Spleen (tissue), 11 donors: ENCODE measurements around the gene DLG1. TPM values are rescaled to one million over a fixed set of nuclear protein-coding genes. Genes with fewer than 3 reads are reported as not detected.
A peak's percentile ranks its signal among the peaks of the same experiment; 100 is the strongest.

Source experiments
- DNase-seq: peaks from one replicate; pipeline ENCODE4 v3.0.0-alpha.2; 2020
- H3K27ac ChIP-seq, 8 donors: fragments of 200-600 bp; sonication (generic) in 7 of 8; 1 replicate in 4 of 8; 2 replicates in 4 of 8; pipeline versions ENCODE4 v1.5.0 to v1.8.0; 2016 to 2021; ENCODE audit warnings: inconsistent platforms in 4 of 8, mild to moderate bottlenecking in 4 of 8, moderate library complexity in 1 of 8
- H3K27me3 ChIP-seq, 7 donors: fragments of 200-600 bp; sonication (generic) in 6 of 7; replicated peaks in 1 of 7; 1 replicate in 4 of 7; 2 replicates in 3 of 7; pipeline versions ENCODE4 v1.5.0 to v1.8.0; 2016 to 2021; ENCODE audit warnings: inconsistent platforms in 3 of 7, mild to moderate bottlenecking in 1 of 7
- H3K36me3 ChIP-seq, 6 donors: fragments of 200-600 bp; sonication (generic) in 5 of 6; 1 replicate in 4 of 6; 2 replicates in 2 of 6; pipeline versions ENCODE4 v1.5.0 to v1.8.0; 2016 to 2021; ENCODE audit warnings: inconsistent platforms in 2 of 6
- H3K4me1 ChIP-seq, 6 donors: fragments of 200-600 bp; sonication (generic) in 5 of 6; 1 replicate in 3 of 6; 2 replicates in 3 of 6; pipeline versions ENCODE4 v1.5.0 to v1.8.0; 2016 to 2021; ENCODE audit warnings: inconsistent platforms in 3 of 6
- H3K4me3 ChIP-seq, 8 donors: fragments of 200-600 bp; sonication (generic) in 7 of 8; 1 replicate in 4 of 8; 2 replicates in 4 of 8; pipeline versions ENCODE4 v1.5.0 to v1.8.0; 2016 to 2021; ENCODE audit warnings: inconsistent platforms in 4 of 8, mild to moderate bottlenecking in 4 of 8, moderate library complexity in 2 of 8
- H3K9me3 ChIP-seq, 8 donors: fragments of 200-600 bp; sonication (generic) in 7 of 8; 1 replicate in 4 of 8; 2 replicates in 4 of 8; pipeline versions ENCODE4 v1.5.0 to v1.8.0; 2016 to 2021; ENCODE audit warnings: inconsistent platforms in 4 of 8
- CTCF ChIP-seq, 11 experiments: fragments of 200-600 bp in 7 of 11; fragments of 450-650 bp in 4 of 11; sonication (generic) in 4 of 11; IDR thresholded peaks in 8 of 11; conservative IDR thresholded peaks in 3 of 11; 1 replicate in 7 of 11; 2 replicates in 4 of 11; pipeline versions ENCODE4 v1.4.0 to v1.8.0; 2016 to 2021; ENCODE audit warnings: antibody characterized with exemption in 11 of 11, inconsistent platforms in 4 of 11, mild to moderate bottlenecking in 1 of 11
- POLR2A ChIP-seq, 3 donors: fragments of 450-650 bp; IDR thresholded peaks; one replicate each; pipeline ENCODE4 v1.5.1; 2017; ENCODE audit warnings: antibody characterized with exemption in 3 of 3, mild to moderate bottlenecking in 1 of 3
- POLR2AphosphoS5 ChIP-seq, 3 donors: sonication (generic); formaldehyde crosslinking; IDR thresholded peaks; one replicate each; pipeline ENCODE4 v1.5.1; 2017; ENCODE audit warnings: antibody characterized with exemption in 3 of 3
- WGBS, 5 donors: extraction: QIAGEN DNeasy Blood & Tissue Kit in 3 of 5; methylation state at CpG; one replicate each; pipeline versions ENCODE4 v1.1.5 to v1.1.7; 2013 to 2018; 5-methylcytosine and 5-hydroxymethylcytosine counted together
- intact Hi-C: fragments of 100-400 bp; cut with DNase I; formaldehyde crosslinking; loops from one replicate; pipeline ENCODE4 v1.15.0; 2023; ENCODE audit warnings: low total_unique reads
- polyA plus RNA-seq, 3 donors: library from polyadenylated mRNA; stranded (reverse); fragments of 200-250 nt; gene quantifications; one replicate each; pipeline ENCODE4 v1.2.1, GENCODE V29; 2013
- total RNA-seq, 7 donors: library from RNA; depleted of rRNA in 3 of 7; stranded (reverse); fragments of >200 nt in 3 of 7; fragmentation: NEBNext Ultra II Directional in 4 of 7; extraction: Animal tissue kit (Norgen Biotek cat#: 25700) in 4 of 7; gene quantifications; one replicate each; pipeline versions ENCODE4 v1.1.0 to v1.2.1, GENCODE V29; 2016 to 2021
- donor health status: healthy with polysubstance abuse.
- donor health status: DM: no; HTN: no; CAD: no; lungs with moderate emphysema.
- donor health status: DM: no; HTN: no; CAD: no.
- donor health status: Bipolar disorder and iron deficiency.
- donor health status: healthy.
- donor health status: DM: no; HTN: no; CAD: no.
- donor health status: DM: yes; HTN: yes; CAD: no.

DLG1 gene
- total and polyA plus RNA-seq, 10 donors = 11.0 to 92.3 (median 59.1) TPM

DNA sequence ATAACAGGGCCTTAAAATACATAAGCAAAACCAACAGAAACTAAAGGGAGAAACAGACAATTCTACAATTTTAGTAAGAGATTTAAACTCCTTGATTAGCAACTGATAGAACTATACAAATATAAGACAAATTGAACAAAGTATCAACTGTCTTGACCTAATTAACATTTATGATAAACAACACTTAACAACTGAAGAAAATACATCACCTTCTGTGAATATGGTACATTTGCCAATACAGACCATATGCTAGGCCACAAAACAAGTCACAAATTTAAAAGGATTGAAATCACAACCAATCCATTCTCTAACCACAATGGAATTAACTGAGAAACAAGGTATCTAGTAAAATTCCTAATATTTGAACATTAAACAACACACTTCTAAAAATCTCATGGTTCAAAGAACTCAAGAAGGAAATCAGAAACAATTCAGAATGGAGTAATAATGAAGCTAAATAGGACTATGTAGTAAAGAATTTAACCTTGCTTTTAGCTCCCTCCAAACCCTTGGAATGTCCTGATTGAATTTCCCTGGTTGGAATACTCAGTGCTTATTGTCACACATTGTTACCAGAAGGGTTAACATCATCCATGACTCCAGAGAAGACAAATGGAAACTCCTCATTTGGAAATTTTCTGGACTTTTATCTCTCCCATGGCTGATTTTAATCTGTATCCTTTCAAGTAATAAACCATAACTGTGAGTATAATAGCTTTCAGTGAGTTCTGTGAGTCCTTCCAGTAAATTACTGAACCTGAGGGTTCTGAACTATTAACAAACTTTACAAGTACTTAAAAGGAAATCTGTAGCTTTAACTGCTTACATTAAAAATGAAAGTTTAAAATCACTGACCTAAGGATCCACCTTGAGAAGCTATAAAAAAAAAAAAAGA lies 88.8 kb downstream of the DLG1 start:
- no peak for DNase-seq
- intact Hi-C loops = no loop called here

DNA sequence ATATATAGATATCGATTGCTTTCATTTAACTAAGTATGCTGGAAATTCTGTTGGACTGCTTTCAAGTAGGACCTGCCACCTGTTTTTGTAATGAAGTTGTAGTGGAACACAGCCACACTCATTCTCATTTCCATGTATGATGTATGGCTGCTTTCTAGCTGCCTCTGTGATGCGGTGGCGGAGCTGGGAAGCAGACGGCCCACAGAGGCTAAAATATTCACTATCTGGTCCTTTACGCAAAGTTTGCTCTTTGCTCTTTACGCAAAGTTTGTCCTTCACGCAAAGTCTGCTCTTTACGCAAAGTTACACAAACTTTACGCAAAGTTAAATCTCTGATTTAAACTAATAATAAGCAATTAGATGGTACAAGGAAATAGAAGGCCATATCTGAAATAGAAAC lies 91.5 kb downstream of the DLG1 start:
- TF ChIP-seq POLR2AphosphoS5 (IDR thresholded peaks at IDR 0.05) (no peak), POLR2A (IDR thresholded peaks at IDR 0.05) (no peak), CTCF (IDR thresholded peaks at IDR 0.05 in 8 of 11, conservative IDR thresholded peaks at IDR 0.05 in 3 of 11) (no peak)
- Histone ChIP-seq H3K27ac (no peak overlapping the region), H3K36me3 (peaks cover 0 to 1% (median 0%) of the 10 kb centered on the region in 6 donors), H3K4me3 (no peak overlapping the region), H3K4me1 (peaks cover 15 to 66% (median 45%) of the 10 kb centered on the region in 6 donors), H3K27me3 (no peaks in the 10 kb centered on the region), H3K9me3 (peaks cover 0 to 5% (median 0%) of the 10 kb centered on the region in 8 donors)
- DNase-seq = no peak
- intact Hi-C loops = no loop called here
- WGBS, 5 donors = 94 to 98% (median 96%) methylated on average over 9 of the region's 9 CpGs

More for the DNA sequence above, 88.8 kb downstream of the DLG1 start:
- TF ChIP-seq CTCF (IDR thresholded peaks at IDR 0.05 in 8 of 11, conservative IDR thresholded peaks at IDR 0.05 in 3 of 11) = no peak
- TF ChIP-seq POLR2A (IDR thresholded peaks at IDR 0.05) = no peak
- TF ChIP-seq POLR2AphosphoS5 (IDR thresholded peaks at IDR 0.05) = no peak
- Histone ChIP-seq H3K27me3 (no peaks in the 10 kb centered on the region), H3K36me3 (peaks cover 0 to 3% (median 0%) of the 10 kb centered on the region in 6 donors), H3K9me3 (peaks cover 0 to 8% (median 0%) of the 10 kb centered on the region in 8 donors), H3K4me3 (no peak overlapping the region), H3K27ac (no peak overlapping the region), H3K4me1 (peaks cover 2 to 40% (median 20%) of the 10 kb centered on the region in 6 donors)

GRCh38 chr3:197205675-197206074 lies 92.7 kb downstream of the DLG1 start:
- no peaks in the 10 kb centered on the region for H3K36me3 ChIP-seq
- intact Hi-C loops = no loop called here
- 82 to 91% (median 88%) methylated on average over 2 of the region's 2 CpGs for WGBS, 5 donors
- no peaks in the 10 kb centered on the region for H3K27me3 ChIP-seq
- no peak overlapping the region for H3K4me3 ChIP-seq
- no peaks in the 10 kb centered on the region for H3K9me3 ChIP-seq
- H3K27ac ChIP-seq = peak overlapping the region in 1 of 8 donors; percentile 1
- no peak for DNase-seq
- peaks cover 15 to 77% (median 51%) of the 10 kb centered on the region in 6 donors for H3K4me1 ChIP-seq
- TF ChIP-seq CTCF (IDR thresholded peaks at IDR 0.05 in 8 of 11, conservative IDR thresholded peaks at IDR 0.05 in 3 of 11) = no peak
- TF ChIP-seq POLR2A (IDR thresholded peaks at IDR 0.05) = no peak
- no peak for TF ChIP-seq POLR2AphosphoS5 (IDR thresholded peaks at IDR 0.05)

DNA sequence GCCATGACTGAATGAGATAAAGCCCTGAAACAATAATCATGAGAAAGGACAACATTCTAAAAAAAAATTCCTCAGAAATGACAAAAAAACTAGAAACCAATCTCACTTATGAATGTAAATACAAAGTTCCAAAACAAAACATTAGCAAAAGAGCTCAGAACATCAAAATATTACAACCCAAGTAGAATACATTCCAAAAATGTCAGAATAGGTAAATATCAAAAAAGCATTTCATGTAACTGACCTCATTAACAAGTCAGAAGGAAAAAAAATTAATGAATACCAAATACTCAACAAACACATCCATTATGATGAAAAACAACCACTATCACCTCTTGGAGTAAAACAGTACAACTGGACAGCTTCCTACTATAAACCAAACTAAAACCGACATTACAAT lies 93.1 kb downstream of the DLG1 start:
- no peak overlapping the region for H3K4me3 ChIP-seq
- no peaks in the 10 kb centered on the region for H3K9me3 ChIP-seq
- TF ChIP-seq CTCF (IDR thresholded peaks at IDR 0.05 in 8 of 11, conservative IDR thresholded peaks at IDR 0.05 in 3 of 11) (no peak), POLR2A (IDR thresholded peaks at IDR 0.05) (no peak), POLR2AphosphoS5 (IDR thresholded peaks at IDR 0.05) (no peak)
- peaks cover 15 to 78% (median 50%) of the 10 kb centered on the region in 6 donors for H3K4me1 ChIP-seq
- H3K36me3 ChIP-seq = no peaks in the 10 kb centered on the region
- H3K27me3 ChIP-seq = no peaks in the 10 kb centered on the region
- intact Hi-C loops = no loop called here
- no peak for DNase-seq
- H3K27ac ChIP-seq = peak overlapping the region in 2 of 8 donors; percentile 1 to 12
- WGBS, 5 donors = 66 to 92% (median 78%) methylated on average over 1 of the region's 1 CpG
